Measurements from ENCODE around the gene SSR3.

Gene SSR3

DNA sequence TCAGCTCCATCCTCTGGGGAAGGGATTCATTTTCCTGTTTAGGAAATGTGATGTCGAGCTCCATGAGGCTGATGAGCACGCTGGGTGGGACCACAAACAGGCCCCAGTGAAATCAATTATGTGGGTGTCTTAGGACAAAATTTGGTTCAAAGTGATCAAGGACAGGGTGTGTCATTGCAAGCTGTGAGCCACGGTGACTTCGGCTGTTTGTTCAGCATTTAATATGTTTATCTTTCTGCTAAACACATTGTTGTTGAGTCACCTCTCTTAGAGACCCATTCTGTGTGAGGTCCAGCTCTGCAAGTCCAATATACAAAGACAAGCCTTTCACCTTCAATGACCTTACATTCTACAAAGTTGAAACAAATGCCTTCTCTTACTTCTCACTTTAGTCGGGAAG is 41.3 kb downstream of the SSR3 start:
- no peak overlapping the region for H3K4me3 ChIP-seq (replicated peaks; ENCODE audit: low read depth, low read length)
- DNase-seq (ENCODE audit: low read depth): no peak
- no peak for TF ChIP-seq CTCF (IDR thresholded peaks at IDR 0.05; ENCODE audit: low read length, missing control alignments)

DNA sequence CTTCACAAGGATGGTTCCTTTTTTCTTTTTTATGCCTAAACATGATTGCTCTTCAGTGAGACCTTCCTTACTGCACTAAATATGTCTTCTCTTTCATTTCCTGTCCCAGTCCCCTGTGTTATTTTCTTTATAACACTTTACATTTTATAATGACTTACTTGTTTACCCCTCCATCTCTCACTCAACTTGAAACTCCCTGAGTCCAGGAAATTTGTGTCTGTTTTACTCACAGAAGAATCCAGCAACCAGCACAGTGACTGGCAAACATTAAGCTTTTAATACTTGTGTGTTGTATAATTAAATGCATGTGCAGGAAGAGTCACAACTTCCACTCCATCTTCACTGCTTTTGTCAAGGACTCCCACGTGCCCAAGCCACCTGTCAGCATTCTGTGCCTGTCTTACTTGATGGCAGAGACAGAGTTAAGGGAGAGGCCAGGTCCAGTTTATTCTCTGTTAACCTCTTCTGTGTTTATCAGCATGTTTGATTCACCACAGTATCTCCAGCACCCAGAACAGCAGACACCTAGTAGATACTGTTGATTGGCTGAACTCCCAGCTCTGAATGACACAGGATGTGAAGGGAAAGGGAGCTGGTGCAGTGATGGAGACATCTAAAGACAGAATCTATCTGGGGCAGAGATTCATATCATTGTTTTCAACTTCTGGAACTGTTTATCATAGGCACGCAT is 42.8 kb downstream of the SSR3 start:
- no peak for DNase-seq (ENCODE audit: low read depth)
- TF ChIP-seq CTCF (IDR thresholded peaks at IDR 0.05; ENCODE audit: low read length, missing control alignments): no peak
- no peak overlapping the region for H3K4me3 ChIP-seq (replicated peaks; ENCODE audit: low read depth, low read length)

DNA sequence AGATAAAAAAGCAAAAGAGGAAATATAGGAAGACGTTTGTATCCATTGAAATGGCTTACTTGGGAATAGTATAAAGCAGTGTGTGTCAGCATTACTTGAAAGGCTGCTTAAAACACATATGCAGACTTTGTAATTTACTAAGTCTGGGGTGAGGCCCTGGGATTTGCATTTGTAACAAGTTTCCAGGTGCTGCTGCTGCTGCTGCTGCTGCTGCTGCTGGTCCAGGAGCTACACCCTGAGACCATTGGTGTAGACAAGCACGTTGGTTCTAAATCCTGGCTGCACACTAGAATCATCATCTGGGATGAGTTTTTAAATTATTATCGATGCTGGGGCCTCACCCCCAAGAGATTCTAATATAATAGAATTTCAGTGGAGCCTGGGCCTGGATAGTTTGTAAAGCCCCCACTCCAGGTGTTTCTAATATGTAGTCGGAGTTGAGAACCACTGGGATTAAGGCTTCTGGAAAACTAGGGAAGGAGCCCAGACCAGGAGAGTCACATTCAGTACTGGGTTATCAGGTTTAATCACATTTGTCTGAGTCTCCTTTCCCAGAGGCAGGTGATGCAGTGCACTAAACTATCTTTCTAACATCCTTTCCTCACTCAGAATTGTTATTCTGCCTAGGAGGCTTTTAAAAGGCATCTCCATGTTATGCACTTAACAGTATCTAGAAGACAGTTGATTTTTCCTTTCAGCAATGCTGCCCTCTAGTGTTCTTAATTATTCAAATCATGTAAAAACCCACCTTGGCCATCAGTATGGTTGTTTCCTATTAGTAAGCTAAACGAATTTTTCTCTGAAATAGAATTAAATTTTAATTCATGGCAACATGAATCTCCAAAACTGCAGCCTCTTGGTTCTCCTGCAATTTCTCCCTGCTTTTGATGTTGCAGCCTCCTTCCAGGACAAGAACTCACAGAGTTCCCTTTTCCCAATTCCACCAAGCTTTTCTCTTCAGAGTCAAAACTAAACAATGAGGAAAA is 45.4 kb downstream of the SSR3 start:
- peak; percentile 53 for TF ChIP-seq CTCF (IDR thresholded peaks at IDR 0.05; ENCODE audit: low read length, missing control alignments)
- H3K4me3 ChIP-seq (replicated peaks; ENCODE audit: low read depth, low read length): no peak overlapping the region
- peak; percentile 84 for DNase-seq (ENCODE audit: low read depth)

DNA sequence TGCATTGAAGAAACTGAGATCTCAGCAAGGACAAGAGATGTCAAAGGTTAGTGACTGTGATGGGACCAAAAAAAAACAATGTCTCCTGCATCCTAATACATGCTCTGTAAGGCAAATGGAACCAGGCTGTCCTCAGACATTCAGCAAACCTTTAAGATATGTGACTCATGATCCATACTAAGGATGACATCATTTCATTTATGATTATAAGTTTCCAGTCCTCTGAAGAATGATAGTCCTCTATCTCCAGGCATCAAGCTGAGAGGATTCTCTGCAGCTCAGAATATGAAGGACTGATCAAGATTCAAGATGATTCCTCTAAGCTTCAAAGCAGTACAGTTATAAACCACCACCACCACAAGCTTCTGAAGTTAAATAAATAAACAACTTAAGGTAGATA is 47.6 kb downstream of the SSR3 start:
- DNase-seq (ENCODE audit: low read depth): no peak
- H3K4me3 ChIP-seq (replicated peaks; ENCODE audit: low read depth, low read length): no peak overlapping the region
- no peak for TF ChIP-seq CTCF (IDR thresholded peaks at IDR 0.05; ENCODE audit: low read length, missing control alignments)

- H3K4me3 ChIP-seq (replicated peaks; ENCODE audit: low read depth, low read length): no peak overlapping the region
- DNase-seq (ENCODE audit: low read depth): no peak
- TF ChIP-seq CTCF (IDR thresholded peaks at IDR 0.05; ENCODE audit: low read length, missing control alignments): no peak
Observed at GRCh38 chr3:156498307-156498706, 56.6 kb downstream of the SSR3 start.

DNA sequence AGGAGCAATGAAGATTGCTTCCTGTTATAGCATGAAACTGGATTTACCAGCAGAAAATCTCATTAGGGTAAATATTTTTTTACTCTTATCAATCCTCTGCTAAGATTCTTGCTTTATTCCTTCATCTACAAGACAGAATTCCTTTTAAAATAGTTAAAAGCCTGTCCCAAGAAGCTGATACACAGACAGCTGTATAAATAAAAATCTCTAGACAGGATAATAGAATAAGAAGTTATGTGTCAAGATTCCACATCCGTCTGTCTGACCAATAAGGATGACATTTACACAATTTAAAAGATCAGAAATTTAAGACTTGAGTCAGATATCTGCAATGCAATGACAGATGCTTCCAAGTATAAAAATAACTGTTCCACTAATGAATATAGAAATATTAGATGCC is 57.6 kb downstream of the SSR3 start:
- DNase-seq (ENCODE audit: low read depth): no peak
- TF ChIP-seq CTCF (IDR thresholded peaks at IDR 0.05; ENCODE audit: low read length, missing control alignments): no peak
- no peak overlapping the region for H3K4me3 ChIP-seq (replicated peaks; ENCODE audit: low read depth, low read length)
